NCI-H1436 (cell line): ENCODE data around the gene GIT2.
"Not testable (repeated sequence)": the region's sequence is repeated elsewhere in the genome, so short reads cannot be mapped to it uniquely, and the experiment has no call there.

ENCODE experiments used
- DNase-seq: peaks from one replicate; lab custom pipeline; 2025; lab: John Stamatoyannopoulos, UW

The GIT2 gene

DNA sequence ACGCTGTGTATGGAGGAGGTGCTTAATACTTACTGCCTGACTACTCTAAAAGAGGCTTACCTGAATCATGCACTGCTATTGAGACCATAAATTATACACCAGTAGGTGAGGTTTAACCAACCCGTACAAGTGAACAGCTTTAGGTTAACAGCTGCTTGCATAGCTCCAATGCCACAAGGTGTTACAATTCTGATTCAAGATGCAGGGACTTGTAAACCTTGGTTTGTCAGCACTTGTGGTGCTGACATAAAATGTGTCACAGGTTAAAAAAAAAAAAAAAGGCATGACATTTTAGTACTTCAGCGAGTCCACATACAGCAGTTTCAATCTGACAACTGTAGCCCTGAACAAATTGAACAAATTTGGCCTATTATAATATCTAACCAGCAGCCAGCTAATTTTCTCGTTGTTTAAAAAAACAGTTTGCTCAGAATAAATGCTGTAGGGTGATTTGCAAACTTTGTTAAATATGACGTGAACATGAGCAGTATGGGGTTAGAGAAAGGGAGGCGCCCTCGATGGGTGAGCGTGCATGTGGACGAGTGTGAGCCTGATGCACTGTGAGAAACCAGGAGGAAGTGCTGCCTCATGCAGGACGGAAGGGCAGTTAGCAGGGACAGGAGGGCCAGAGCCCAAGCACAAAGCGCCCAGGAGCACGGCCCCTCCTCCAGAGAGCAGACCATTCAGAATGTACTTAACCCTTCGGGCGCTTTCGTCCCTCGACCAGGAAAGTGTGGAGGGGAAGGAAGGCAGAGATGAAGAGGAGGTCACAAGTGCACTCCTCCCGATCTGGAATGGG is 51.4 kb downstream of the GIT2 start:
- DNase-seq, result no peak

DNA sequence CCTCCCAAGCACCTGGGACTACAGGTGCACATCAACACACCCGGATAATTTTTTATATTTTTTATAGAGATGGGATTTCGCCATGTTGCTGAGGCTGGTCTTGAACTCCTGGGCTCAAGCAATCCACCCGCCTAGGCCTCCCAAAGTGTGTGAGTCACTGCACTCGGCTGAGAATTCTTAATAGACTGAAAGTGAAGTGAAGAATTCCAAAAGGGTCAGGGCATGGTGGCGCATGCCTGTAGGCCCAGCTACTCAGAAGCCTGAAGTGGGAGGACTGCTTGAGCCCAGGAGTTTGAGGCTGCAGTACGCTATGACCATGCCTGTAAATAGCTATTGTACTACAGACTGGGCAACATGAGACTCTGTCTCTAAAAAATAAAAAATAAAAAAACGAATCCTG is 52.4 kb downstream of the GIT2 start:
- no peak for DNase-seq

DNA sequence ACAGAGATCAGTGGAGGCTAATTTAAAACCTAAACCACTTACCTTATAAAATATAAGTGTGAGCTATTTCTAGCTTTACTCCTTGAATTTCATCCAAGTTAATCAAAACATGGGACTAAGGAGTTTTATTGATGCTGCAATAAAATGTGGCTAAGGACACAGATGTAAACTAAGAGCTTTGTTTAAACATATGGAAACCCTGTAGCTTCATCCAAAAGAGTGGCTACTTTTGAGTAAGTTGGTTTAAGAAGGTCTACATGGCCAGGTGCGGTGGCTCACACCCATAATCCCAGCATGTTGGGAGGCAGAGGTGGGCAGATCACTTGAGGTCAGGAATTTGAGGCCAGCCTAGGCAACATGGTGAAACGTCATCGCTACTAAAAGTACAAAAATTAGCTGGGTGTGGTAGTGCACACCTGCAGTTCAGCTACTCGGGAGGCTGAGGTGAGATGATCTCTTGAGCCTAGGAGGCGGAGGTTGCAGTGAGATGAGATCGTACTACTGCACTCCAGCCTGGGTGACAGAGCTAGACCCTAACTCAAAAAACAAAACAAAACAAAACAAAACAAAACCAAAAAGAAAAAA is 55.7 kb downstream of the GIT2 start:
- DNase-seq, result no peak

DNA sequence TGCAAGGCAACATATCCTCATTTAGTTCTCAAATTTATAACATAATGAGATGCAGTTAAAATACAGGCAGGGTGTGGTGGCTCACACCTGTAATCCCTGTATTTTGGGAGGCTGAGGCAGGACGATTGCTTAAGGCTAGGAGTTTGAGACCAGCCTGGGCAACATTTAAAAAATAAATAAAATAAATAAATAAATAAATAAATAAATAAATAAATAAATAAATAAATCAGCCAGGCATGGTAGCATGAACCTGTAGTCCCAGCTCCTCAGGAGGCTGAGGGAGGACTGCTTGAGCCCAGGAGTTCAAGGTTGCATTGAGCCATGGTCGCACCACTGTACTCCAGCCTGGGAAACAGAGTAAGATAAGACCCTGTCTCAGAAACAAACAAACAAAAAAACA is 56.7 kb downstream of the GIT2 start:
- DNase-seq, result no peak

DNA sequence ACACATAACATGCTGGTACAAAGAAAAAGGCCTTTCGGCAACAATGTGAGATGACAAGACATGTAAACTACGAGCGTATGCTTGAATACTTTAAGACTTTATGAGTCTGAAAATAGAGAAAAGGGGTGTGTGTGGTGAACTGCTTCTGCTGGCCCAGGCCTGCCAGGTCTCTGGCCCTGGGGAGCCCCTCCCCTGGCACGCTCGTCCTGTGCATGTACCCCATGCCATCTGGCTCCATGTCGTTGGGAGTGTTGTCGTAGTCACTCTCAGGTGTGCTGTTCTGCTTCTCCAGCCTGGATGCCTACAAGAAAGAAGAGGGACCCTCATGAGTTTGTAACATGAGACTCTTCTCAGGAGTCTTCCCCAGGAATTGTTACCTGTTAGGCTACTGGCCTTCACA is 57.2 kb downstream of the GIT2 start:
- DNase-seq, result no peak

DNA sequence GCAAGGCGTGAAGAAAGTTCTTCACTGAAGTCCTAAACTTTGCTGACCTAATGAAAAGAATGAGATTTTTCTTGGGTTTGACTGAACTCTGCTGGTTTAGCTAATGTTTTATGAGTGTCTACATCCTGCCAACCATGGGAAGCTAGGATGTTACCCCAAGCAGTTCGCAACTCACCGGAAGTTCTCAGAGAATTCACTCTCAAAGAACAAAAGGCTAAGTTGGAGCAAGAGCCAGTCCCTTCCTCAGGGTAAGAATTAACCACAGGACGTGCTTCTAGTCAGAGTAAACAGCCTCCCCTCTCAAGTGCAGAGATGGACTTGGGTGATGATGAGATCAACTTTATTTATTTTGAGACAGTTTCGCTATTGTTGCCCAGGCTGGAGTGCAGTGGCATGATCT is 58.8 kb downstream of the GIT2 start:
- no peak for DNase-seq

DNA sequence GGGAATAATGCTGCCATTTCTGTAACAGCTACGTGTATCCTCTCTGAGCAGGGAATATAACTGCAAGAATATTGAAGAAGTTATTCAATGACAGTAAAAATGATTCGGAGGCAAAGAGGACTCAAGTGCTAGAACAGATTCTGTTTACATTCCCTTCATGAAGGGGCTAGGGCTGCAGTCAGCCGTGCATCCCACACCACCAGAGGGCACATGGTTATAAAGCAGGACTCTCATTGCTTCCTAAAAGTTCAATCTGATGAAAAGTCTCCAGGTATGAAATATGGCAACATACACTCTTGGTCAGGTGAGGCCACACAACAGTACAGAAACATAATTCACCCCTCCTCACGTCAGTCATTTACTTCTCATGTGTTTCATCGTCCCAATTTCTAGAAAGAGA is 62.1 kb downstream of the GIT2 start:
- DNase-seq, result no peak

DNA sequence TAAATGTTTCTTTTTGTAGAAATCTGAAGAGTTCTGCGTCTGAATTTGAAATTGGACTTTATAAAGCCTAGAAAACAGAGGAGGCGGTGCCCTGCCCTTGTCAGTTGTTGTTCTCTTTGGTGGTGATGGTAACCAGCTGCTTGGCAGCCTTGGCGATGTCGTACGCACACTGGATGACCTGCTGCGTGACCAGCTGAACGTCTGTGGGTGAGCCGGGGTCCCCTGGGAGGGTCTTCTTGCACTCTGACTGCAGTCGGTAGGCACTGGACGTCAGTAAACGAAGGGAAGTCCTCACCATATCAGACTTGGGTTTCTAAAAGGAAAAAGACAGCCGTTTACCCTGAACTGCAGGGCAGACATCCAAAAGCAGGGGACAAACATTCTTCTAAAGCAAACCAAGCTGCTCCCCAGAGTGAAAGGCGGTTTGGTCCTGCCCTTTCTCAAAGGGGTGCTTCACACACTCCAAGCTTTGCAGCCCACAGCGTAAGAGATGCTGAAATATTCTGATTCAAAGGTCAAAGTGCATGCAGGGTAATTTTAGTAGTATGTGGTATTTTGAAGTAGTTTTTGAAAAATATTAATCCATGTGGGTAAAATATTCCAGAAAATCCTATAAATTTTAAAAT is 63.2 kb downstream of the GIT2 start:
- no peak for DNase-seq

DNA sequence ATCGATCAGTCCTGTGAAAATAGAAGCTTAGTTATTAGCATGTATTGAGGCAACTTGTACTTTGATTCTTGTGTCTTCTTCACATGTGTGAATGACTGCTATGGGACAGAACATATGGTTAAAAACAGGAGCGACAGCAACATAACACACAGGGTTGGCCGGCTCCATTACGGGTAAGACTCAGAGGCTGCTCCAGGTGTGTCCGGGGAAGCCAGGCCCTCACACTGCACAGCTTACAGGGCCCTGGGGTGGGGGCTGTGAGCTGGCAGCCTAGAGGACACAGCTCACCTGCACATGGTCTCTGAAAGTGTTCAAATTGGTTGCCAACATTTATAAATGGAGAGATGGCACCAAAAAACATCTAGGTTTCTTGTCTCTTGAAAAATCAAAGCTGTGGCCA is 65.0 kb downstream of the GIT2 start:
- no peak for DNase-seq

DNA sequence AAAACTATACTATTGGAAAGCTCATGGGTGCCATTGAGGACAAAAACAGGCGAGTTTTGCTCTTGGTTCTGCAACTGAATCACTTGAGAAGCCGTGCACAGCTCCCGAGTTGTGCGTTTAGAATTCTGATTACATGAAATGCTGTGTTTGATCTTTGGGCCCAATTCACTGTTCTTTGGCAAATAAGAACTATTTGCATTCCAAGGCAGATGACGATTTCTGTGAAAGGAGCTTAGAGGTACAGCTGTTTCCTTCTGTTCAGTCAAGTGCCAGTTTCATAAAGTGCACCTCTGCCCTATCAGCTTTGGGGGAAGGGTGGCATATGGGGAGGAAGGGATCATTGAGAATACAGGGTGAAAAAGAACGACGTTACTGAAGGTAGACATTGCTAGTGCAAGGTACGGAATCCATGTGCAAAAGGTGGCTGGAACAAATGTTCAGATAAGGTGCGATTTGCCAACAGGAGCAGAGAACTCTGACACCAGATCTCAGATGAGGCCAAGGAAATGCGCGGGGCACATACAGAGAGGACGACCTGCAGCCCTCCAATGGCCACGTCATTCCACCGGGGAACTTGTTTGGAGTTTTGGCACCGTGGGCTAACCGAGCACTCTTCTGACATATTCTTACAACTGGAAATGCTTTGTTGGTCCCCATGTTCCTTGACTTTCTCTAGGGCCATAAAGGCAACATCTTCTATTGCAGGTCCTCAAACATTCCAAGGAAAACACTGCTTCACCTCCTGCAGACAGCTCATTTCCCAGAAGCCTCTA is 66.0 kb downstream of the GIT2 start:
- DNase-seq, result no peak

DNA sequence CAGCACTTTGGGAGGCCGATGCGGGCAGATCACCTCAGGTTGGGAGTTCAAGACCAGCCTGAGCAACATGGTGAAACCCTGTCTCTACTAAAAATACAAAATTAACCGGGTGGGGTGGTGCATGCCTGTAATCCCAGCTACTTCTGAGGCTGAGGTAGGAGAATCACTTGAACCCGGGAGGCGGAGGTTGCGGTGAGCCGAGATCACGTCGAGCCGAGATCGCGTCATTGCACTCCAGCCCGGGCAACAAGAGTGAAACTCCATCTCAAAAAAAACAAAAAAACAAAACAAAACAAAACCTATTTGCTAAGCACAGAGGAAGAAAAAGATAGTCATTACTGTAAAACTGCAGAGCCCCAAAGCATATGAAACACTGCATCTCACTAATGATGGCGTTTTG is 66.8 kb downstream of the GIT2 start:
- DNase-seq, result not testable (repeated sequence)

DNA sequence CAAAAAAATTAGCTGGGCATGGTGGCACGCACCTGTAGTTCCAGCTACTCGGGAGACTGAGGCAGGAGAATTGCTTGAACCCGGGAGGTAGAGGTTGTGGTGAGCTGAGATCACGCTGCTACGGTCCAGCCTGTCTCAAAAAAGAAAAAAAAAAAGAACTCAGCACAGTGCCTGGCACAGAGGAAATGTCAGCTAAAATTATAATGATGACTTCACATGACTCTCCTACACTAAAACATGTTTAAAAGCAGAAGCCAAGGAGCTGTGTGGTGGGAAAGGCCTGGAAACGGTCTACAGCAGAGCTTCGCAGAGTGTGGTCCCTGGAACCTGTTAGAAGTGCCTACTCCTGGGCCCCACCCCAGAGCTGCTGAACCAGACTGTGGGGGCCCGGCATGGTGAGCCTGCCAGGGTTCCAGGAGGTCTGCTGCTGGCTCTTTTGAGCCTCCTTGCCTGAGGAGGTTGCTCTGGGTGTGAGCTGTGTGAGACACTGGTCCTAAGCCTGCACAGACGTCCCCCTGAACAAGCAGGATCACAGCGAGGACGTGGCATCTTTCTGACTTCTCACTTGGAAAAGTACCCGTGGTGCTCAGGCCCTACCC is 68.0 kb downstream of the GIT2 start:
- DNase-seq, result no peak

DNA sequence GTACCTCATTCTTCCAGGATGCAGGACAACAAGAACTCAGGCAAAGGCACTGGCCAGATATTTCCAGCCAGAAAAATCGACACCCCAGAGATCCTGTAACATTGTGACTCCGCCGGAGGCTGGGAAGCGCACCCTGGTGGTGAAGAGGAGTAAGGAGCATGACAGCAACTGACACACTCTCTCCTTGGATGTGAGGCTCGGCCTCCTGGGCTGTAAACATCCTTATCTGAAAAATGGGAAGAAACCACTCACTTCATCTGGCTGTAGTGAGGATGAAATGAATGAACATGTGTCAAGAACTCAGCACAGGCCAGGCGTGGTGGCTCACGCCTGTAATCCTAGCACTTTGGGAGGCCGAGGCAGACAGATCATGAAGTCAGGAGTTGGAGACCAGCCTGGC is 68.5 kb downstream of the GIT2 start:
- peak; percentile 42 for DNase-seq

DNA sequence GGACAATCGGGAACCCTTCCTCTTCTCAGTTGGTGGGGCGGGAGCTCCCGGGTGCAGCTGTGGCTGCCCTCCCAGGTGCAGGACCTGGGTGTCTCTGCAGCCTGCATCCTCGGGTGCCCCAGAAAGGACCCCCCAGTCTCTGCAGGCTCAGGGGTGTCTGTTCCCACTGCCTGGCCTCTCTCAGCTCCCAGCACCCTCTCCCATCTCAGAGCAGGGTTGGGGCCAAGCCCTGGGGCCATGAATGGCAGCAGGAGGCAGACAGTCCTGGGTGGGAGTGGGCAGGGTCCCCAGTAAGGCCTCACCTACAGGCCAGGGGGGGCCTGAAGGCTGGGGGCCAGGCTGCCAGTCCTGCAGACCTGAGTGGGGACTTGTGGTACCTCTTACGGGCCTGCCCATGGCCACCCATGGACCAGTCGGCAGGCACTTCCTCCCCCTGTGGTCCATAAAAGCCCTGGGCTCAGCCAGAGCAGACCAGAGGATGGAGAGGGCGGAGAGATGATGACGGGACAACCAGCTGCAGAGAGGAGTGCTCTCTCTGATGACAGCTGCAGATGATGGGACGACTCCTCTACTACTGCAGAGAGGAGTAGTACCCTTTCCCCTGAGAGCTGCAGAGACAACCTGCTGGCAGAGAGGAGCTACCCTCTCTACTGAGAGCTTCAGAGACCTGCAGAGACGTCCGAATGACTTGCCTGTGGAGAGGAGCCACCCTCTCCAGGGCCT is 69.5 kb downstream of the GIT2 start:
- DNase-seq, result no peak

DNA sequence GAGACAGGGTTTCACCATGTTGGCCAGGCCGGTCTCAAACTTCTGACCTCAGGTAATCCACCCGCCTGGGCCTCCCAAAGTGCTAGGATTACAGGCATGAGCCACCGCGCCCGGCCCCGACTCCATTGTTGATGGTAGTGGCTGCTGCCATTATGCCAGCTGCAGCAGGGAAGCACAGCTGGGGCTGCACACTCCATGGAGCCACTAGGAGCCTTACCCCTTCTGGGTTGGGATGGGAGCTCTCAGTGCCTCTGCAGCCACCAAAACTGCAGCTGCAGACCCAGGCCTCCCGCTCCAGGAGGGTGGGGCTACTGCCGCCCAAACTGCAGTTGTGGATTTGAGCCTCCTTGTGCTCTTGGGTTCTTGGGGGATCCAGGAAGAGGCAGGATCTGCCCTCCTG is 70.2 kb downstream of the GIT2 start:
- DNase-seq, result no peak

DNA sequence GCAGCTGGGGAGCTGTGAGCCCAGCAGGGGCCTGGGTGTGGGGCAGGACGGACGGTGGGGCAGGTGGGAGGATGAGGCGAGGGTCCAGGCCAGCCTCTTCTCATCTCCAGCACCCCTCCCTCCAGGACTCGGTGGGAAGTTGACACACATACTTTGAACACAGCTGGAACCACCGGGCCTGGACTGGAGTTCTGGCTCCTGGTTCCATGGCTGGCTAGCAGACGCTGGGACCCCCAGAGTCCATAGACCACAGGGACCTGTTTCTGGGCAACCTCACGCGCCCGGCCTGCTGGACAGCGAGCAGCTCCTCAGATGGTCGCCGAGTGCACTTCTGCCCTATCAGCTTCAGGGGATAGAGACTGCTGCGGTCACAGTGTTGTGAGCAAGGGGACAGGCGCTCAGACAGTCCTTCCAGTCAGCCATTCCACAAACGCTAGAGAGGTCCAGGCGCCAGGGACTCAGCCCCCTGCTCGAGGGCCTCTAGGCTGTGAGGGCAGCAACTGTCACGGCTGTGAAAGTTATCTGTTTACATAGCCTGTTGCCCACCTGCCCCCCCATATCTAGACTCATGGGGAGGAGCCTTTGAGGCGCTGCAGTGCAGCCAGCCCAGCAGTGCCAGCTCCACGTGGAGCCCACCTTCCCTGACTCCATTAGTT is 70.9 kb downstream of the GIT2 start:
- no peak for DNase-seq

DNA sequence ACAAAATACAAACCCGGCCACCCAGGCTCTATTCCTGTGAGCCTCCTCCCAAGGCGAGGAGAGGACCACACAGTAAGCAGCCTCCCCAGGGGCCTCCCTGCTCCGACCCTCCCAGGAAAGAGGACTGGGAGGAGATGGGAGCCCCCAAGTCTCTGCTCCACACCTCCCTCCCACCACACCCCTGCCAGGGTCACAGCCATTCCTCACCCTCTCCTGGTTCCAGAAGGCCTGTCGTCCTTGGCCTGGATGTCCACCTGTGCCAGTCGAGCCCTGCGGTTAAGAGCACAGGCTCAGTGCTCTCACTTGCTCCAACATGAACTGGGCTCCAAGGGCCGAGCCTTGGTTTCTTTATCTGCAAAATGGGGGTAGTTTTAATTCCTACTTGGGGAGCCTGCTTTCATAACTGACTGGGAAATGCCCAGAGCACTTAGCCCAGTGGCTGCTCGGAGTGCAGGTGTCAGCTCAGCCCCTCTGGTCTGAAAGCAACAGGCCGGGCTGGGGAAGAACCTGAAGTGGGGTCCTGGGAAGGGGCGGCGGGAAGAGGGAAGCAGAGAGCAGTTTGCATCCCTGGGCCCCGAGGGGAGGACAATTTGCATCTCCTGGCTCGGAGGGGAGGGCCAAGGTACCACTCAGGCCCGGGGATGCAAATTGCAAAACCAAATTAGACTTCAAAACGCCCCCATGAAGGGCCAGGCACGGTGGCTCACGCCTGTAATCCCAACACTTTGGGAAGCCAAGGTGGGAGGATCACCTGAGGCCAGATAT is 72.5 kb downstream of the GIT2 start:
- DNase-seq, result no peak

DNA sequence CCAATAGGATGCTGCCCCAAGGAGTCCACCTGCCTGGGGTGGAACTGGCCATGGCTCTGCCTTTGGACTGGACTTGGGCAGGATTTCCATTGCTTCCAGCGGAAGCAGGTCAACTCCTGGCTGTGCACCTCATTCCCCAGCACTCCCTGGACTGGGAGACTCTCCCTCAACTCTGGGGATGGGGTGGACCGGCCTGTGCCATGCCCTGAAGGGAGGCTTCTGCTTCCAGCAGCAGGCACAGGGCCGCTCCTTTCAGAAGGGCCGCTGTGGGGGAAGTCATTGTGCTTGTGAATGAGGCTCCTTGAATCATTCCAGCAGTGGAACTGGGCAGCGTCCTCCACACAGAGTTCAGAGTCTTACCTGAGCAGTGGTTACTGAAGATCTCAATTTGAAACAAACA is 73.1 kb downstream of the GIT2 start:
- DNase-seq, result no peak

DNA sequence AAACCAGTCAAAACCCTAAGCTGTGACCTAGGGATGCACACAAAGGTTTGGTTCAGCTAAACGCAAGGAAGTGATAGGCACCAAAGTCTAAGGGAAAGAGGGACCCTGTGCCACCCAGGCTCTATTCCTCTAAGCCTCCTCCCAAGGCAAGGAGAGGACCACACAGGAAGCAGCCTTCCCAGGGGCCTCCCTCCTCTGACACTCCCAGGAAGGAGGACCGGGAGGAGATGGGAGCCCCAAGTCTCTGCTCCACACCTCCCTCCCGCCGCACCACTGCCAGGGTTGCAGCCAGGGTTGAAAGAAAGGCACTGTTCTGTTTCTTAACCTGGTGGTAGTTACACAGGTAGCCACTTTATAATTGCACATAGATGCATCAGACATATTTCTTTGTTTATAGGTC is 74.2 kb downstream of the GIT2 start:
- DNase-seq, result no peak

DNA sequence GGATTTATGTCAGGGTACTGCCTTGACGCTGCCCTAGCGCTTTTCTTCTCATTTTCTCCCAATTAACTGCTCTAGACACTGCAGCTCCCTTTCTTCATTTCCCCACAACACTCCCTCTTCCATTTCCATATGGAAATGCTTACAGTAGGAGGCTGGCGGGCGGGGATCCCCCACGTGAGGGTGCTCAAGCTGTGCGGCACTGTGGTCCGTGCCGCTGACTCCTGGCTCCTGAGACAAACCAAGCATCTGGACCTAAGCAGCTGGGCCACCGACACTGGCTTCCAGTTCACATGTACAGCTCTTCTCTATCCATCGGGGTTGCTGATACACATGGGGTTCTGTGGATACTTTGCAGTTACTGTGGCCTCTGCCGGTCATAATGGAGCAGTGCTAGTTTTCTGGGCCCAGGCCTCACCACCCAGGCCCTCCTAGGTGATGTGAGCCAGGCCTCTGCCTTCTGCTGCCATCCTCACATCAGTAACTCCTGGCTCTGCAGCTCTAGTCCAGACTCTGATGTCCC is 75.8 kb downstream of the GIT2 start:
- no peak for DNase-seq
